HG02678 (cell line): ENCODE results near the gene DXO.

Experiments used
- ATAC-seq: cut with Tn5 transposase; IDR thresholded peaks from one replicate; pipeline ENCODE4 v1.9.1; 2021; ENCODE audit warnings: mild to moderate bottlenecking, moderate library complexity; ENCODE audit not compliant: unreplicated experiment

Gene DXO

DNA sequence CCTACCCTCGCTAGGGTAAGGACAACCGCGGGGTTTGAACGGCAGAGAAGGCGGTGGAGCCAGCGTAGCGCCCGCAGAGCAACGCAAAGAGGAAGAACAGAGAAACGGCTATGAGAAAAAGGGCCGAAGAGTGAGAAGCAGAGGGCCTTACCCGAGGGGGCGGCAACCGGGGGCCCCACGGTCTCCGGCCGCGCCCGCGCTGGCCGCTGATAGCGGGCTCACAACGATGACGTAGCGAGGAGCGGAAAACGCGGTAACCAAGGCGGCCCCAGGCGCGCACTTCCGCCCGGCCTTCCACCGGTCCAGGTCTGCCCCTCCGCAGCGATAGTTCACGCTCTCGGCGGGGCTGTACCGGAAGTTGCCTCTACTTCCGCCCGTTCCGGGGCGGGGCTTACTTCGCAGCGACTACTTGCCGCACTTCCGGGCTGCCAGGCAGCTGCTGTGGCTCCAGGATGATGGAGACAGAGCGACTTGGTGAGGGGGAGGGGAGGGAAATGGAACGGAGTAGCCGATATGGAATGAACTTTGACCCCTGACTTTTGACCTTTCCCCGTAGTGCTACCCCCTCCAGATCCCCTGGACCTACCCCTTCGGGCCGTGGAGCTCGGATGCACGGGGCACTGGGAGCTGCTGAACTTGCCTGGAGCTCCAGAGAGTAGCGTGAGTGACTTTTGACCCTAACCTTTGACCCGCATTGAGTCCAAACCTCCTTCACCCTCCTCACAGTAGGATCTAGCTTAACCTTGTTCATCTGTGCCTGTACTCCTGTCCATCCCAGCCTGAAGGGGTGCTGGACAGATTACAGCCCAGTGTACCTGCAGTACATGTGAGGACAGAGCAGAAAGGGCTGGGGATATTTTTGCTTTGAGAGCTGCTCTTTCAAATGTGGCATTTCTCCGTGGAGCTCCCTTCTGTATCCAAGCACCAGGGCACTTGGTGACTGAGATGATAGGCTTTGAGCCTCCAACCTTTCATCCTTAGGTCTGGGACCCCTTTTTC is 12.9 kb downstream of the DXO start, which contains the start of the genes NELFE and SKIC2:
NELFE (minus strand) TSS at position 231 of the 999 bp plus-strand sequence. CDS start 525 bp downstream, outside the sequence.
SKIC2 (plus strand) TSS at position 435 of the 999 bp plus-strand sequence; CDS start at position 453, 18 bp downstream.
- peak; percentile 97 for ATAC-seq

GRCh38 chr6:31958412-31958740 is 13.6 kb downstream of the DXO start:
- no peak for ATAC-seq

GRCh38 chr6:31956796-31957195 is 15.1 kb downstream of the DXO start:
- no peak for ATAC-seq

GRCh38 chr6:31954511-31954910 is 17.4 kb downstream of the DXO start:
- no peak for ATAC-seq

DNA sequence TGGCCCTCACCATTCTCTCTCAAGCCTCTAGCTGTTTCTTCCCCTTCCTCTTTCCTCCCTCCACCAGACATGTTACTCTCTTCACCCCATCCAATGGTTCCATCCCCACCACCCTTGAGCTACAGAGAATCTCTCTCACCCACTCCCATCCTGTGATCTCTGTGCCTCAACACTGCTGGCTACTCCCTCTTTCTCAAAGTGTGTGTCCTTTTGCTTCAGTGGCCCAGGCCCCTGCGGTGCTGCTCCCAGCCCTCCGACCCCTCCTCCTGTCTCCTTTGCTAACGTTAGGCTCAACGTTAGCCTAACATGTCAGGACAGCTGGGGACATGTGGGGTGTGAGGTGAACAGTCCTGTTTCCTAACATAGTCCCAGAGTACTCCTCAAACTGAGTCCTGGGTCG is 19.0 kb downstream of the DXO start:
- no peak for ATAC-seq

DNA sequence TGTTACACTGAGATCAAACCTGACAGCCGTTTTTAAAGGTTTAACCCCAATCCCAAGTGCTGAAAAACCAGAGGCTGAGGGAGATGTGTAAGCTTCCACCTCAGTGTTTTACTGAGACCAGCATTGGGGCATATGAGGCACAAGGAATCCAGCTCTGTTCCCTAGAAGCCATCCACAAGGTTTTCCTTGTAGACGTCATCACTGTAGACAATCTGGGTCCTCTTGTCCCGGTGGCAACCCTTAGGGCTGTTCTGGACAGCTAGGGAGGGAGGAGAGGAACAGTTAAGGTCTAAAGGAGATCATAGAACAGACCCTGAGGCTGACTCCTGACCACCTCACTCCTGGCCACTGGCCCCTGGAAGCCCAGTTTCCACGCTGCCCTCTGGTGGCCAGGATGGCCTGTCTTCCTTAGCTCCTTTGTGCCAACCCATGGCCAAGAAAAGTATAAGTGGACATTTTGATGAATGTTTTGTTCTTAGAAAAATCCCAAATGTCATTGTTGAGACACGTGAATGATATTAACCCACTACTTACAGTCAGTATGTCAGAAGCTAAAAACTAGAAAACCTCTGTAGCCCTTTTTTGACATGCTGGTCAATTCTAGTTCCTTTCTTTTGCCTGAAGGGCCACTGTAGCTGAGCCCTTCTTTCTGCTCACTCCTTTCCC is 19.7 kb downstream of the DXO start:
- no peak for ATAC-seq

GRCh38 chr6:31949926-31950548 is 21.9 kb downstream of the DXO start:
- no peak for ATAC-seq

GRCh38 chr6:31948753-31949413 is 23.1 kb downstream of the DXO start:
- no peak for ATAC-seq

DNA sequence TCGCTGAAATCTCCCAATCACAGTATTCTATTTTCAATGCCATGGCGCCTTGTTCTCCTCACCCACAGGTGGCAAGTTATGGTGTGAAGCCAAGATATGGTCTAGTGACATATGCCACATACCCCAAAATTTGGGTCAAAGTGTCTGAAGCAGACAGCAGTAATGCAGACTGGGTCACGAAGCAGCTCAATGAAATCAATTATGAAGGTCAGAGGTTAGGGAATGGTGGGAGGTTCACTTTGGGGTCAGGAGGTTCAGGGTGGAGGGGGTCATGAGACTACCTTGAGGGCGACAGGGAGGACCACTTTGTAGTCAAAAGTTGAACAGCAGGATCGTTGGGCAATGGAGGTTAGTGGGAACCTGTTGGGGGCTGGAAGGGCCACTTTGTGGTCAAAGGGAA is 23.6 kb downstream of the DXO start:
- ATAC-seq = no peak

GRCh38 chr6:31947864-31948263 is 24.1 kb downstream of the DXO start:
- ATAC-seq = no peak

DNA sequence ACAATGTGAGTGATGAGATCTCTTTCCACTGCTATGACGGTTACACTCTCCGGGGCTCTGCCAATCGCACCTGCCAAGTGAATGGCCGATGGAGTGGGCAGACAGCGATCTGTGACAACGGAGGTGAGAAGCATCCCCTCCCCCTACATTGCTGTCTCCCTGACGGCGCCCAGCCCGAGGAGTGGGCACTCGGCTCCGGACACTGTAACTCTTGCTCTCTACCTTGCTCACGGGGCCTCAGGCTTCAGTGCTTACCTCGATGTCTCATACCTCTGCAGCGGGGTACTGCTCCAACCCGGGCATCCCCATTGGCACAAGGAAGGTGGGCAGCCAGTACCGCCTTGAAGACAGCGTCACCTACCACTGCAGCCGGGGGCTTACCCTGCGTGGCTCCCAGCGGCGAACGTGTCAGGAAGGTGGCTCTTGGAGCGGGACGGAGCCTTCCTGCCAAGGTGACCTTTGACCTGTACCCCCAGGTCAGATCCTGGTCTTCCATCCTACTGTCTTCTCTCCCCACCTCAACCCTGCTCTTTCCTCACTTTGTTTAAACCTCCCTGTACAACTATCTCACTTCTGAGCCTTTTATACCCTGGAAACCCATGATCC is 24.8 kb downstream of the DXO start:
- no peak for ATAC-seq

GRCh38 chr6:31946370-31946885 is 25.5 kb downstream of the DXO start:
- no peak for ATAC-seq

GRCh38 chr6:31945507-31946369 is 26.2 kb downstream of the DXO start, which contains the start of gene CFB:
Gene CFB, plus strand, starts transcription at chr6:31946095. Its CDS starts 127 bp downstream, at chr6:31946222.
- ATAC-seq = no peak

GRCh38 chr6:31945154-31945506 is 26.8 kb downstream of the DXO start:
- ATAC-seq = no peak

DNA sequence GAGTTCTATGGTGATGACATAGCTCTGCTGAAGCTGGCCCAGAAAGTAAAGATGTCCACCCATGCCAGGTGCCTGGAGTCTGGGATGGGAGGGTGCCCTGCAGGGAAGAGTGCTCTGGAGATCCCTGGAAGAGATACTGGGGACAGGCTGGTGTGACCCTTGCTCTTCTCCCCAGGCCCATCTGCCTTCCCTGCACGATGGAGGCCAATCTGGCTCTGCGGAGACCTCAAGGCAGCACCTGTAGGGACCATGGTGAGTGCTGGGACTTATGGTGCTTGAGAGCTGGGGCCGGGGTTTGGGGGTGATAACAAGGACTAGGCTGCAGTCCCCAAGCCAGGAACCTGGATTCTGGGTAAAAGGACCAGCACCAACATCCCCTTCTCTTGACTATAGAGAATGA is 28.2 kb downstream of the DXO start:
- no peak for ATAC-seq

DNA sequence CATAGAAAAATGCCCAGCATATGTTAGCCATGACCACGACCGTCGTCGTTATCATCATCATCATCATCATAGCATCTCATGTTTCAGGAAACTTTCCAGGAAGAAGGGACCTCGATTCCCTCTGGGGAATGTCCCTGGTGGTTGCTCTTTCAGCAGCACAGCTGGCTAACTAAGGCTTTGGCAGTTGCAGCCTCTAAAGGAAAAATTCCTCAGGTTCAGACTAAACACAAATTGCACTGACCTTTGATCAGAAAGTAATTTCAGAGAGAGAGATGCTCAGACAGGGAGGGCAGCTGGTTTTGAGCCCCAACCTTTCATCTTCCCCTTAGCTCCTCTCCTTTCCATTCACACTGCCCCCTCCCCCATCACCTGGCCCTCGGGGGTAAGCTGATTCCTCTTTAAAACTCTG is 31.7 kb downstream of the DXO start:
- ATAC-seq = no peak

DNA sequence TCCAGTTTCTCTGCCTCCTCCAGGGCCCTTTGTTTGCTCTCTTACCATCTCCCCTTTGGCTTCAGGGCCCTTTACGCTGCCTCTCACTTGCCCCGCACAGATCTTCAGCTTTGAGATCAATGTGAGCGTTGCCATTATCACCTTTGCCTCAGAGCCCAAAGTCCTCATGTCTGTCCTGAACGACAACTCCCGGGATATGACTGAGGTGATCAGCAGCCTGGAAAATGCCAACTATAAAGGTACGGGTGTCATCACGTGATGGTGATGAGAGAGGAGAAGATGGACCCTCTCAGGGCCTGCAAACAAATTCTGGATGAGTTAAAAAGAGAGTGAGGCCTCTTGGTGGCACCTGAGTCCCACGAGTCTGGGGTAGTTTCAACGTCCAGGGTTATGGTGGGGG is 36.1 kb downstream of the DXO start:
- ATAC-seq = no peak

DNA sequence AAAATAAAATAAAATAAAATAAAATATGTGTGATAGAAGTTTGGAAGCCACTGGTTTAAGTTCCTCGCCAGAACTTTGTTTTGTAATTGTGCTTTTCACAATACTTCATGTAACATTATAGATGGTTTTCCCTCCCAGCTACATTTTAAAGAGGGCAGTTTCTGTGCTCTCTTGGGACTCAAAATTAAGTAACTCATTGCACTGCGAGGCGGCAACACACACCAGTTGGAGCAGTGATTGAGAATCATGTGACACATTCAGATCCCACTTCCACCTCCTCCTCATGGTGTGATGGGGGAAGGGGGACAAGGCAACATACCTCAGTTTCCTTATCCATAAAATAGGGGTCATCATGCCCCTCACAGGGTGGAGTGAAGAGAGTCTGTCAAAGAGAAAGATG is 36.9 kb downstream of the DXO start:
- ATAC-seq = no peak

GRCh38 chr6:31933537-31933936 is 38.4 kb downstream of the DXO start:
- ATAC-seq = no peak
